Adrenal gland (tissue), 12 donors: Measurements from ENCODE around the gene CYP1B1. TPM values are rescaled to one million over a fixed set of nuclear protein-coding genes. Genes with fewer than 3 reads are reported as not detected.
A peak's percentile ranks its signal among the peaks of the same experiment; 100 is the strongest.

Experiments
- DNase-seq, 7 donors: peaks; one replicate each; pipeline ENCODE4 v3.0.0-alpha.2; 2019 to 2020
- H3K27ac ChIP-seq, 5 donors: fragments of 200-600 bp; sonication (generic) in 4 of 5; 1 replicate in 3 of 5; 2 replicates in 2 of 5; pipeline versions ENCODE4 v1.5.1 to v1.8.0; 2016 to 2020; ENCODE audit warnings: mild to moderate bottlenecking in 1 of 5
- H3K27me3 ChIP-seq: fragments of 200-600 bp; 2 replicates; pipeline ENCODE4 v1.8.0; 2021
- H3K36me3 ChIP-seq, 2 donors: fragments of 200-600 bp; replicated peaks in 1 of 2; 1 replicate in 1 of 2; 2 replicates in 1 of 2; pipeline versions ENCODE4 v1.5.1 to v1.8.0; 2018 to 2022
- H3K4me1 ChIP-seq, 2 donors: fragments of 200-600 bp; replicated peaks in 1 of 2; 1 replicate in 1 of 2; 2 replicates in 1 of 2; pipeline versions ENCODE4 v1.5.1 to v1.8.0; 2018 to 2021
- H3K4me3 ChIP-seq, 4 donors: fragments of 200-600 bp; sonication (generic) in 3 of 4; one replicate each; pipeline ENCODE4 v1.5.1; 2016 to 2018
- H3K9me3 ChIP-seq, 3 donors: fragments of 200-600 bp; sonication (generic) in 1 of 3; replicated peaks in 1 of 3; 1 replicate in 2 of 3; 2 replicates in 1 of 3; pipeline versions ENCODE4 v1.5.1 to v1.8.0; 2016 to 2021
- POLR2A ChIP-seq, 2 donors: fragments of 450-650 bp; IDR thresholded peaks; one replicate each; pipeline ENCODE4 v1.6.1; 2017; ENCODE audit warnings: antibody characterized with exemption in 2 of 2, mild to moderate bottlenecking in 2 of 2, moderate library complexity in 1 of 2
- WGBS, 4 donors: extraction: QIAGEN DNeasy Blood & Tissue Kit in 2 of 4; methylation state at CpG; one replicate each; pipeline versions ENCODE4 v1.1.5 to v1.1.7; 2013 to 2017; 5-methylcytosine and 5-hydroxymethylcytosine counted together
- intact Hi-C, 2 donors: fragments of 100-400 bp; cut with DNase I; formaldehyde crosslinking; loops; one replicate each; pipeline versions ENCODE4 v1.14.1 to v1.15.0; 2022 to 2023
- polyA plus RNA-seq, 3 donors: library from polyadenylated mRNA; stranded (reverse); fragments of 200-250 nt in 2 of 3; fragments of 350-450 nt in 1 of 3; fragmentation: Illumina TruSeq in 1 of 3; extraction: RNeasy Lipid Tissue Mini Kit (QIAGEN cat#74804) in 1 of 3; gene quantifications; one replicate each; pipeline ENCODE4 v1.2.3, GENCODE V29; 2013 to 2014
- total RNA-seq, 9 donors: library from RNA; depleted of rRNA in 4 of 9; stranded (reverse); fragments of >200 nt in 4 of 9; fragments of 120-200 nt in 1 of 9; fragmentation: NEBNext Ultra II Directional in 1 of 9; extraction: Animal tissue kit (Norgen Biotek cat#: 25700) in 1 of 9; gene quantifications; one replicate each; pipeline versions ENCODE4 v1.1.0 to v1.2.4, GENCODE V29; 2013 to 2023
- TF ChIP-seq, protein P1 (sequence below), 6 experiments: fragments of 450-650 bp in 4 of 6; fragments of 200-600 bp in 2 of 6; sonication (generic) in 1 of 6; IDR thresholded peaks; 1 replicate in 5 of 6; 2 replicates in 1 of 6; pipeline versions ENCODE4 v1.5.1 to v1.8.0; 2016 to 2021; ENCODE audit warnings: antibody characterized with exemption in 6 of 6, mild to moderate bottlenecking in 2 of 6, moderate library complexity in 1 of 6
- donor health status: healthy with polysubstance abuse.
- donor health status: Bipolar disorder and iron deficiency.
- donor health status: DM: yes; HTN: yes; CAD: no.
- donor health status: DM: no; HTN: no; CAD: no.
- donor health status: DM: no; HTN: no; CAD: no.
- donor health status: DM: yes; HTN: yes; CAD: no.

Gene CYP1B1
- total and polyA plus RNA-seq, 12 donors = 2.5 to 118 (median 34.4) TPM

- WGBS, 4 donors = 0 to 1% (median 1%) methylated on average over 21 to 51 of the region's 51 CpGs
- Histone ChIP-seq H3K4me3 (peak overlapping the region in 2 of 4 donors; percentile 46 to 75), H3K36me3 (no peaks in the 10 kb centered on the region), H3K27ac (peak overlapping the region; percentile 50 to 92 (median 84)), H3K9me3 (no peaks in the 10 kb centered on the region), H3K27me3 (peaks cover 5% of the 10 kb centered on the region), H3K4me1 (peaks cover 0 to 19% of the 10 kb centered on the region in 2 donors)
- DNase-seq = peak; percentile 76 to 87 (median 85)
- intact Hi-C loops = loop anchor here (10.0 kb wide), 2 partner anchors 189 to 199 kb away; no protein-coding TSS in a partner anchor
- TF ChIP-seq, protein P1, sequence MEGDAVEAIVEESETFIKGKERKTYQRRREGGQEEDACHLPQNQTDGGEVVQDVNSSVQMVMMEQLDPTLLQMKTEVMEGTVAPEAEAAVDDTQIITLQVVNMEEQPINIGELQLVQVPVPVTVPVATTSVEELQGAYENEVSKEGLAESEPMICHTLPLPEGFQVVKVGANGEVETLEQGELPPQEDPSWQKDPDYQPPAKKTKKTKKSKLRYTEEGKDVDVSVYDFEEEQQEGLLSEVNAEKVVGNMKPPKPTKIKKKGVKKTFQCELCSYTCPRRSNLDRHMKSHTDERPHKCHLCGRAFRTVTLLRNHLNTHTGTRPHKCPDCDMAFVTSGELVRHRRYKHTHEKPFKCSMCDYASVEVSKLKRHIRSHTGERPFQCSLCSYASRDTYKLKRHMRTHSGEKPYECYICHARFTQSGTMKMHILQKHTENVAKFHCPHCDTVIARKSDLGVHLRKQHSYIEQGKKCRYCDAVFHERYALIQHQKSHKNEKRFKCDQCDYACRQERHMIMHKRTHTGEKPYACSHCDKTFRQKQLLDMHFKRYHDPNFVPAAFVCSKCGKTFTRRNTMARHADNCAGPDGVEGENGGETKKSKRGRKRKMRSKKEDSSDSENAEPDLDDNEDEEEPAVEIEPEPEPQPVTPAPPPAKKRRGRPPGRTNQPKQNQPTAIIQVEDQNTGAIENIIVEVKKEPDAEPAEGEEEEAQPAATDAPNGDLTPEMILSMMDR (IDR thresholded peaks at IDR 0.05) = peak; percentile 28 to 73 (median 54)
- peak in 1 of 2 donors; percentile 5 for TF ChIP-seq POLR2A (IDR thresholded peaks at IDR 0.05)
These were observed 280 bp upstream of the CYP1B1 start for GRCh38 chr2:38076152-38076709.

DNA sequence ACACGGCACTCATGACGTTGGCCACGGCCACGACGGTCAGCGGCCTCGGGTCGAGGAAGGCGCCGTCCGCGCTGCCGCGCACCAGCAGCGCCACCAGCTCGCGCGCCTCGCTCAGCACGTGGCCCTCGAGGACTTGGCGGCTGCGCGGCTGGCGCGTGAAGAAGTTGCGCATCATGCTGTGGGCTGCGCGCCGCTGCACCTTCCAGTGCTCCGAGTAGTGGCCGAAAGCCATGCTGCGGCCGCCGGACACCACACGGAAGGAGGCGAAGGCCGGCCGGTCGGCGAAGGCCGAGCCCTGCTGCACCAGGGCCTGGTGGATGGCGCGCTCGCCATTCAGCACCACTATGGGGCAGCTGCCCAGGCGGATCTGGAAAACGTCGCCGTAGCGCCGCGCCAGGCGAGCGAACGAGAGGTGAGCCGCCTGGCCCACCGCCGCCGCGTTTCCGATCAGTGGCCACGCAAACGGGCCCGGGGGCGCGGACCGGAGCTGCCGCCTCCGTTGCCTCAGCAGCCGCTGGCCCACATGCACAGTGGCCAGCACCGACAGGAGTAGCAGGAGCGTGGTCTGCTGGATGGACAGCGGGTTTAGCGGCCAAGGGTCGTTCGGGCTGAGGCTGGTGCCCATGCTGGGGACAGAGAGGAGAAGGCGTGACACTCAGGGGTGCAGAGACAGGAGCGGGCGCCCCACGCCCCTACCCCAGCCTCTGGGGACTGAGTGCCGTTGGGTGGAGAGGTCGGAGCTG is 1.0 kb downstream of the CYP1B1 start:
- H3K27me3 ChIP-seq = peaks cover 5% of the 10 kb centered on the region
- H3K9me3 ChIP-seq = no peaks in the 10 kb centered on the region
- peak in 5 of 7 donors; percentile 24 to 41 (median 31) for DNase-seq
- intact Hi-C loops = loop anchor here (10.0 kb wide), 2 partner anchors 190 to 200 kb away; no protein-coding TSS in a partner anchor
- H3K4me1 ChIP-seq = peaks cover 0 to 19% of the 10 kb centered on the region in 2 donors
- TF ChIP-seq POLR2A (IDR thresholded peaks at IDR 0.05) = no peak
- TF ChIP-seq, protein P1 (IDR thresholded peaks at IDR 0.05) = no peak
- H3K27ac ChIP-seq = peak overlapping the region in 3 of 5 donors; percentile 84 to 92 (median 87)
- peak overlapping the region in 2 of 4 donors; percentile 6 to 75 for H3K4me3 ChIP-seq
- no peaks in the 10 kb centered on the region for H3K36me3 ChIP-seq
- WGBS, 4 donors = 7 to 20% (median 16%) methylated on average over 2 to 82 of the region's 82 CpGs

- DNase-seq = no peak
- Histone ChIP-seq H3K27ac (peak overlapping the region in 3 of 5 donors; percentile 84 to 92 (median 87)), H3K4me1 (peaks cover 0 to 19% of the 10 kb centered on the region in 2 donors), H3K36me3 (no peaks in the 10 kb centered on the region), H3K9me3 (no peaks in the 10 kb centered on the region), H3K4me3 (peak overlapping the region in 2 of 4 donors; percentile 12 to 75), H3K27me3 (peaks cover 5% of the 10 kb centered on the region)
- intact Hi-C loops = loop anchor here (10.0 kb wide), 2 partner anchors 191 to 201 kb away; no protein-coding TSS in a partner anchor
- 12 to 20% (median 16%) methylated on average over 22 to 58 of the region's 58 CpGs for WGBS, 4 donors
- TF ChIP-seq, protein P1 (IDR thresholded peaks at IDR 0.05) = no peak
- no peak for TF ChIP-seq POLR2A (IDR thresholded peaks at IDR 0.05)
These were observed 1.7 kb downstream of the CYP1B1 start for GRCh38 chr2:38074058-38074763.
